H9 (cell line): ENCODE data around the gene FOXG1. TPM values are rescaled to one million over a fixed set of nuclear protein-coding genes. Genes with fewer than 3 reads are reported as not detected.

Experiments used
- DNase-seq: peaks from one replicate; pipeline ENCODE4 v3.0.0-alpha.2; 2017
- H2AFZ ChIP-seq: one replicate; pipeline ENCODE4 v1.6.1; 2013; ENCODE audit warnings: mild to moderate bottlenecking, low read length, control low read depth, moderate library complexity
- H2AK5ac ChIP-seq: 2 replicates; pipeline ENCODE4 v1.6.1; 2013; ENCODE audit warnings: low read length, control low read depth, mixed read lengths; ENCODE audit not compliant: insufficient read length
- H2BK120ac ChIP-seq: one replicate; pipeline ENCODE4 v1.6.1; 2013; ENCODE audit warnings: low read depth, mild to moderate bottlenecking, low read length, control low read depth, inconsistent platforms; ENCODE audit not compliant: poor library complexity, severe bottlenecking
- H2BK12ac ChIP-seq: 2 replicates; pipeline ENCODE4 v1.6.1; 2013; ENCODE audit warnings: low read length, control low read depth, mixed read lengths, low read depth; ENCODE audit not compliant: insufficient read length
- H2BK15ac ChIP-seq: 2 replicates; pipeline ENCODE4 v1.6.1; 2013; ENCODE audit warnings: low read depth, low read length, control low read depth
- H2BK20ac ChIP-seq: one replicate; pipeline ENCODE4 v1.6.1; 2013; ENCODE audit warnings: low read depth, mild to moderate bottlenecking, low read length, control low read depth, inconsistent platforms; ENCODE audit not compliant: poor library complexity, severe bottlenecking
- H2BK5ac ChIP-seq: 2 replicates; pipeline ENCODE4 v1.6.1; 2013; ENCODE audit warnings: low read length, control low read depth, mixed read lengths; ENCODE audit not compliant: insufficient read length
- H3K14ac ChIP-seq: 2 replicates; pipeline ENCODE4 v1.6.1; 2013; ENCODE audit warnings: low read length, control low read depth; ENCODE audit not compliant: insufficient read depth
- H3K18ac ChIP-seq: 2 replicates; pipeline ENCODE4 v1.6.1; 2013; ENCODE audit warnings: low read depth, mild to moderate bottlenecking, mixed read lengths, low read length, control low read depth; ENCODE audit not compliant: insufficient read length
- H3K23ac ChIP-seq: 2 replicates; pipeline ENCODE4 v1.6.1; 2013; ENCODE audit warnings: low read length, control low read depth, mixed read lengths, low read depth; ENCODE audit not compliant: insufficient read length
- H3K23me2 ChIP-seq: 2 replicates; pipeline ENCODE4 v1.6.1; 2013; ENCODE audit warnings: low read depth, mild to moderate bottlenecking, mixed read lengths, low read length, control low read depth; ENCODE audit not compliant: insufficient read length, poor library complexity, severe bottlenecking
- H3K27ac ChIP-seq: 2 replicates; pipeline ENCODE4 v1.5.1; 2013; ENCODE audit warnings: low read length, control low read depth, mixed read lengths, low read depth; ENCODE audit not compliant: insufficient read length
- H3K27me3 ChIP-seq: 2 replicates; pipeline ENCODE4 v1.6.1; 2013; ENCODE audit warnings: low read length, control low read depth, inconsistent platforms; ENCODE audit not compliant: insufficient read depth
- H3K4ac ChIP-seq: 2 replicates; pipeline ENCODE4 v1.6.1; 2013; ENCODE audit warnings: low read depth, mild to moderate bottlenecking, control low read depth, inconsistent platforms, low read length, moderate library complexity
- H3K4me1 ChIP-seq: 2 replicates; pipeline ENCODE4 v1.6.1; 2013; ENCODE audit warnings: low read length, control low read depth, inconsistent platforms; ENCODE audit not compliant: insufficient read depth
- H3K4me2 ChIP-seq: 2 replicates; pipeline ENCODE4 v1.6.1; 2013; ENCODE audit warnings: low read length, control low read depth, mixed read lengths; ENCODE audit not compliant: insufficient read length, insufficient read depth
- H3K56ac ChIP-seq: 2 replicates; pipeline ENCODE4 v1.6.1; 2013; ENCODE audit warnings: low read depth, mild to moderate bottlenecking, mixed read lengths, low read length, control low read depth; ENCODE audit not compliant: insufficient read length
- H3K79me1 ChIP-seq: 2 replicates; pipeline ENCODE4 v1.6.1; 2013; ENCODE audit warnings: low read depth, mild to moderate bottlenecking, moderate library complexity, low read length, control low read depth, inconsistent platforms; ENCODE audit not compliant: insufficient read depth, poor library complexity, severe bottlenecking
- H3K79me2 ChIP-seq: 2 replicates; pipeline ENCODE4 v1.6.1; 2013; ENCODE audit warnings: low read length, control low read depth, inconsistent platforms; ENCODE audit not compliant: insufficient read depth
- H3K9ac ChIP-seq: 2 replicates; pipeline ENCODE4 v1.6.1; 2013; ENCODE audit warnings: low read length, control low read depth, mixed read lengths; ENCODE audit not compliant: insufficient read length; ENCODE audit errors: extremely low read depth
- H3K9me3 ChIP-seq: one replicate; pipeline ENCODE4 v1.6.1; 2013; ENCODE audit warnings: low read depth, low read length, inconsistent platforms; ENCODE audit not compliant: control insufficient read depth
- H3T11ph ChIP-seq: one replicate; pipeline ENCODE4 v1.6.1; 2013; ENCODE audit warnings: mild to moderate bottlenecking, low read length, control low read depth, inconsistent platforms
- H4K20me1 ChIP-seq: one replicate; pipeline ENCODE4 v1.6.1; 2013; ENCODE audit not compliant: control insufficient read depth, insufficient read length, insufficient read depth
- H4K5ac ChIP-seq: 2 replicates; pipeline ENCODE4 v1.6.1; 2013; ENCODE audit warnings: low read depth, mild to moderate bottlenecking, mixed read lengths, low read length, control low read depth; ENCODE audit not compliant: insufficient read length
- H4K8ac ChIP-seq: replicated peaks from 2 replicates; pipeline ENCODE4 v1.6.1; 2013; ENCODE audit warnings: low read length, control low read depth, mixed read lengths, low read depth; ENCODE audit not compliant: insufficient read length
- H4K91ac ChIP-seq: 2 replicates; pipeline ENCODE4 v1.6.1; 2013; ENCODE audit warnings: low read depth, mild to moderate bottlenecking, moderate library complexity, mixed read lengths, low read length, control low read depth; ENCODE audit not compliant: insufficient read length
- H3K27ac Mint-ChIP-seq, 3 experiments: 2 replicates in 2 of 3; 3 replicates in 1 of 3; pipeline ENCODE4 v1.8.0; 2020 to 2021; ENCODE audit warnings: mixed read lengths in 3 of 3, mild to moderate bottlenecking in 1 of 3, moderate library complexity in 1 of 3
- H3K27me3 Mint-ChIP-seq: 2 replicates; pipeline ENCODE4 v1.8.0; 2021; ENCODE audit warnings: low read depth, mild to moderate bottlenecking, moderate library complexity, mixed read lengths
- H3K36me3 Mint-ChIP-seq, 3 experiments: 2 replicates in 2 of 3; 3 replicates in 1 of 3; pipeline ENCODE4 v1.8.0; 2020 to 2021; ENCODE audit warnings: low read depth in 3 of 3, mixed read lengths in 3 of 3; ENCODE audit not compliant: insufficient read depth in 1 of 3
- H3K4me1 Mint-ChIP-seq, 2 experiments: 2 replicates each; pipeline ENCODE4 v1.8.0; 2020; ENCODE audit warnings: mixed read lengths in 2 of 2
- H3K4me3 Mint-ChIP-seq, 2 experiments: 2 replicates in 1 of 2; 3 replicates in 1 of 2; pipeline ENCODE4 v1.8.0; 2020 to 2021; ENCODE audit warnings: mild to moderate bottlenecking in 2 of 2, mixed read lengths in 2 of 2, moderate library complexity in 1 of 2
- H3K9me3 Mint-ChIP-seq, 2 experiments: 2 replicates in 1 of 2; 3 replicates in 1 of 2; pipeline ENCODE4 v1.8.0; 2020; ENCODE audit warnings: mild to moderate bottlenecking in 2 of 2, mixed read lengths in 2 of 2, moderate library complexity in 1 of 2
- WGBS: extraction: QIAGEN DNeasy Blood & Tissue Kit; methylation state at CpG from one replicate; pipeline ENCODE4 v1.1.7; 2013; ENCODE audit warnings: missing lambda C conversion rate, low lambda C conversion rate, mixed read lengths; ENCODE audit not compliant: insufficient read length; ENCODE audit errors: extremely low coverage; 5-methylcytosine and 5-hydroxymethylcytosine counted together
- total RNA-seq: library from RNA; stranded (reverse); gene quantifications from 2 replicates; pipeline ENCODE4 v1.2.1, GENCODE V29; 2021
- TF ChIP-seq, protein P1 (sequence below): fragments of 200-600 bp; sonication (generic); conservative IDR thresholded peaks from 3 replicates; pipeline ENCODE4 v1.8.0; 2021; ENCODE audit warnings: antibody characterized with exemption, mild to moderate bottlenecking

The FOXG1 gene
- total RNA-seq, 1 experiment from 2014 or later: 0.11 TPM

DNA sequence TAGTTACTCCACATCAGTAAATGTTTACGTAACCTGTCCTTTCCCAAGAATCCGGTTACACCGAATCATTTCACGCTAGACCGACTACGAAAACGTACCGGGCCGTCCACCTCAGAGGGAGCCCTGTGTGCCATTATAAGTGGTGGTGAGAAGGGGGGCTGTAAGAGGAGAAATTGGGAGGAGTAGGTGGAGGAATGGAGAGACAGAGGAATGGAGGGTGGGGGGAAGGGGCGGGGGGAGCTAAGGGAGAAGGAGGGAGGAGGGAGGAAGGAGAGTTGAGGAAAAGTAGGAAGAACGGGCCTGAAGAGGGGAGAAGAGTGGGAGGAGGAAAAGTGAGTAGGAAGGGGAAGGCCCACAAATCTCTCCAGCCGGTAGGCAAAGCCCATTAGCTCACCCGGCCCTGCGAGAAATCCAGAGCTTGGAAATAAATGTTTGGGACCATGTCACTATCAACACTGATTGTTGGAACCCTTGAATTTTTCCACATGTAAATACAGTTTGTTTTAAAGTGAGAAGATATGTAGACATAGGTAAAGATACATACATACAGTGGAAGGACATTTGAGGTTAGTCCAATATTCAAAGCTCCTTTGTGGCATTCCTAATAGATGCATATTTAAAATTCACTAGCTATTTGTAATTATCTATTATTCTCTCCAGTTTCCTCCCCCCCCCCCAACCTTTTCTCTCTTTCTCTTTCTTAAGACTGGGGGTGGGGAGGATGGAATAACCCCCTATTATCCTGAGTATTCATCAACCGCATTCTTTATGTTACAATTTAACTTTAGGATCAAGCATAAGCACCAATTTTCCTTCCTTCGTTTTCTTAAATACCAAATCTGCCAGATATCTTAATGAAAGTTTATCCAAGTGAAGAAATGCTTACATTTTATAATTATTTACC lies 2.1 kb upstream of the FOXG1 start:
- Histone ChIP-seq H4K5ac (no peak overlapping the region), H3K4me1 (no peaks in the 10 kb centered on the region), H3K4me2 (peak overlapping the region; percentile 96), H4K8ac (no peak overlapping the region), H3K27ac (no peak overlapping the region), H4K91ac (no peak overlapping the region), H3T11ph (no peak overlapping the region), H4K20me1 (no peaks in the 10 kb centered on the region), H3K23me2 (peaks cover 10% of the 10 kb centered on the region), H2BK120ac (no peak overlapping the region), H3K14ac (no peak overlapping the region), H3K23ac (no peak overlapping the region), H3K4ac (no peak overlapping the region), H2BK12ac (no peak overlapping the region), H2AFZ (no peak overlapping the region), H3K79me1 (no peaks in the 10 kb centered on the region), H2BK5ac (no peak overlapping the region), H2BK20ac (no peak overlapping the region), H2AK5ac (no peak overlapping the region), H3K79me2 (no peaks in the 10 kb centered on the region), H3K18ac (no peak overlapping the region), H3K56ac (no peak overlapping the region), H3K9ac (no peak overlapping the region), H3K9me3 (no peaks in the 10 kb centered on the region), H2BK15ac (no peak overlapping the region), H3K27me3 (peaks cover 75% of the 10 kb centered on the region)
- TF ChIP-seq, protein P1, sequence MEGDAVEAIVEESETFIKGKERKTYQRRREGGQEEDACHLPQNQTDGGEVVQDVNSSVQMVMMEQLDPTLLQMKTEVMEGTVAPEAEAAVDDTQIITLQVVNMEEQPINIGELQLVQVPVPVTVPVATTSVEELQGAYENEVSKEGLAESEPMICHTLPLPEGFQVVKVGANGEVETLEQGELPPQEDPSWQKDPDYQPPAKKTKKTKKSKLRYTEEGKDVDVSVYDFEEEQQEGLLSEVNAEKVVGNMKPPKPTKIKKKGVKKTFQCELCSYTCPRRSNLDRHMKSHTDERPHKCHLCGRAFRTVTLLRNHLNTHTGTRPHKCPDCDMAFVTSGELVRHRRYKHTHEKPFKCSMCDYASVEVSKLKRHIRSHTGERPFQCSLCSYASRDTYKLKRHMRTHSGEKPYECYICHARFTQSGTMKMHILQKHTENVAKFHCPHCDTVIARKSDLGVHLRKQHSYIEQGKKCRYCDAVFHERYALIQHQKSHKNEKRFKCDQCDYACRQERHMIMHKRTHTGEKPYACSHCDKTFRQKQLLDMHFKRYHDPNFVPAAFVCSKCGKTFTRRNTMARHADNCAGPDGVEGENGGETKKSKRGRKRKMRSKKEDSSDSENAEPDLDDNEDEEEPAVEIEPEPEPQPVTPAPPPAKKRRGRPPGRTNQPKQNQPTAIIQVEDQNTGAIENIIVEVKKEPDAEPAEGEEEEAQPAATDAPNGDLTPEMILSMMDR: no peak
- Mint-ChIP-seq H3K36me3 (no peaks in the 10 kb centered on the region), H3K27me3 (peaks cover 96% of the 10 kb centered on the region), H3K9me3 (peaks cover 3 to 4% of the 10 kb centered on the region in 2 experiments), H3K4me3 (peak overlapping the region in 1 of 2 experiments; percentile 86; a peak in 3 of 5 replicates), H3K27ac (no peak overlapping the region), H3K4me1 (peaks cover 17 to 52% of the 10 kb centered on the region in 2 experiments)
- DNase-seq: peak; percentile 78
- no CpG with 5 or more reads among the region's 16 CpGs for WGBS
